Endothelial cell of umbilical vein (primary cell): Measurements from ENCODE around the gene NFIC. TPM values are rescaled to one million over a fixed set of nuclear protein-coding genes. Genes with fewer than 3 reads are reported as not detected.

Source experiments
- BruUV-seq: library from RNA; stranded (reverse); fragments of 400-500 nt; replicated peaks from 2 replicates; lab custom pipeline; 2021; lab: Mats Ljungman, UMichigan
- CTCF ChIA-PET: fragments of 300-600, 350-600 bp; sonication (Branson Sonifier 250); formaldehyde crosslinking; loops from one replicate; lab custom pipeline; 2021; ENCODE audit warnings: antibody characterized with exemption, inconsistent platforms; lab: Charles Lee
- POLR2A ChIA-PET: fragments of 300-600, 350-600 bp; sonication (Branson Sonifier 250); formaldehyde crosslinking; loops from one replicate; lab custom pipeline; 2021; ENCODE audit warnings: antibody characterized with exemption, inconsistent platforms; lab: Charles Lee
- DNase-seq: peaks from one replicate; pipeline ENCODE4 v3.0.0-alpha.2; 2011; ENCODE audit warnings: low read depth, low spot score
- FAIRE-seq: peaks from 2 replicates; lab custom pipeline; 2011; peaks lifted over from hg19 to GRCh38; lab: Jason Lieb, UNC
- H2AFZ ChIP-seq: 2 replicates; pipeline ENCODE4 v1.6.0; 2012; ENCODE audit warnings: low read depth, low read length, control low read depth, inconsistent platforms
- H3K27ac ChIP-seq: 2 replicates; pipeline ENCODE4 v1.5.1; 2011; ENCODE audit warnings: low read depth, mild to moderate bottlenecking, control low read depth, low read length, moderate library complexity; ENCODE audit not compliant: insufficient read depth
- H3K27me3 ChIP-seq, 2 experiments: 2 replicates each; pipeline versions ENCODE4 v1.6.0 to v1.6.1; 2011; ENCODE audit warnings: low read length in 2 of 2, mixed read lengths in 1 of 2; ENCODE audit not compliant: control insufficient read depth in 2 of 2, insufficient read depth in 2 of 2
- H3K36me3 ChIP-seq, 2 experiments: 2 replicates in 1 of 2; 3 replicates in 1 of 2; pipeline ENCODE4 v1.5.1; 2011; ENCODE audit warnings: low read length in 2 of 2, mild to moderate bottlenecking in 1 of 2, moderate library complexity in 1 of 2; ENCODE audit not compliant: control insufficient read depth in 2 of 2, insufficient read depth in 2 of 2; ENCODE audit errors: extremely low read depth in 1 of 2
- H3K4me1 ChIP-seq: 3 replicates; pipeline ENCODE4 v1.5.1; 2011; ENCODE audit warnings: mild to moderate bottlenecking, low read length; ENCODE audit not compliant: control insufficient read depth, insufficient read depth; ENCODE audit errors: extremely low read depth
- H3K4me2 ChIP-seq: 2 replicates; pipeline ENCODE4 v1.6.1; 2011; ENCODE audit warnings: low read length, control low read depth, mixed read lengths; ENCODE audit not compliant: insufficient read depth
- H3K4me3 ChIP-seq, 3 experiments: fragments of 200-600 bp in 1 of 3; sonication (generic), shearing (Covaris generic) in 1 of 3; replicated peaks in 1 of 3; 2 replicates each; pipeline ENCODE4 v1.5.1; 2011 to 2016; ENCODE audit warnings: control low read depth in 3 of 3, low read length in 3 of 3, mild to moderate bottlenecking in 2 of 3, inconsistent platforms in 1 of 3, low read depth in 1 of 3, moderate library complexity in 1 of 3; ENCODE audit not compliant: insufficient read depth in 1 of 3
- H3K79me2 ChIP-seq: 2 replicates; pipeline ENCODE4 v1.6.0; 2012; ENCODE audit warnings: low read length, inconsistent platforms; ENCODE audit not compliant: control insufficient read depth, insufficient read depth
- H3K9ac ChIP-seq: replicated peaks from 2 replicates; pipeline ENCODE3; 2011; ENCODE audit warnings: low read length, control low read depth; ENCODE audit not compliant: insufficient read depth; ENCODE audit errors: extremely low read depth
- H3K9me1 ChIP-seq: replicated peaks from 3 replicates; pipeline ENCODE4 v1.6.0; 2011; ENCODE audit warnings: mild to moderate bottlenecking, low read length; ENCODE audit not compliant: control insufficient read depth, insufficient read depth; ENCODE audit errors: extremely low read depth
- H3K9me3 ChIP-seq: replicated peaks from 2 replicates; pipeline ENCODE4 v1.5.1; 2012; ENCODE audit warnings: low read length, inconsistent platforms; ENCODE audit not compliant: control insufficient read depth, insufficient read depth
- H4K20me1 ChIP-seq: replicated peaks from 2 replicates; pipeline ENCODE3; 2011; ENCODE audit warnings: mild to moderate bottlenecking, low read length; ENCODE audit not compliant: control insufficient read depth, insufficient read depth; ENCODE audit errors: extremely low read depth
- CTCF ChIP-seq, 2 donors: IDR thresholded peaks; 1 replicate in 1 of 2; 2 replicates in 1 of 2; pipeline ENCODE4 v1.5.1; 2011; ENCODE audit warnings: low read length in 2 of 2, mild to moderate bottlenecking in 2 of 2, moderate library complexity in 2 of 2, control low read depth in 1 of 2, inconsistent platforms in 1 of 2, low read depth in 1 of 2; ENCODE audit not compliant: insufficient read depth in 1 of 2; ENCODE audit errors: extremely low read depth in 1 of 2
- EZH2 ChIP-seq: IDR thresholded peaks from 2 replicates; pipeline ENCODE4 v1.6.1; 2012; ENCODE audit warnings: borderline replicate concordance, low read depth, mild to moderate bottlenecking, moderate library complexity, low read length, inconsistent platforms; ENCODE audit not compliant: severe bottlenecking
- FOS ChIP-seq: IDR thresholded peaks from 2 replicates; pipeline ENCODE4 v1.6.1; 2011; ENCODE audit warnings: mild to moderate bottlenecking, low read length, moderate library complexity, borderline replicate concordance; ENCODE audit not compliant: insufficient read depth
- GATA2 ChIP-seq: IDR thresholded peaks from 2 replicates; pipeline ENCODE4 v1.7.0; 2011; ENCODE audit warnings: low read depth, mild to moderate bottlenecking, moderate library complexity, mixed read lengths, low read length; ENCODE audit not compliant: insufficient read length, insufficient read depth
- JUN ChIP-seq: IDR thresholded peaks from 2 replicates; pipeline ENCODE4 v1.6.1; 2011; ENCODE audit warnings: borderline replicate concordance, low read depth; ENCODE audit not compliant: insufficient read length, insufficient read depth
- MAX ChIP-seq: IDR thresholded peaks from 2 replicates; pipeline ENCODE4 v1.6.1; 2011; ENCODE audit not compliant: insufficient read depth, insufficient read length
- MYC ChIP-seq: IDR thresholded peaks from one replicate; pipeline ENCODE4 v1.6.1; 2011; ENCODE audit warnings: mild to moderate bottlenecking, low read depth, low read length
- POLR2A ChIP-seq: IDR thresholded peaks from 2 replicates; pipeline ENCODE4 v1.6.1; 2012; ENCODE audit warnings: low read depth, mild to moderate bottlenecking, control low read depth, low read length
- POLR2AphosphoS5 ChIP-seq: IDR thresholded peaks from 2 replicates; pipeline ENCODE4 v1.6.1; 2012; ENCODE audit warnings: low read depth, mild to moderate bottlenecking, control low read depth, low read length, moderate library complexity; ENCODE audit not compliant: insufficient read depth
- dilution Hi-C: fragments of 300-500 bp; cut with MboI; formaldehyde crosslinking; loops from one replicate; pipeline ENCODE4 v1.15.0; 2019; ENCODE audit warnings: low sequenced_read_pairs; ENCODE audit not compliant: extremely low pct_ligation_motif_present
- intact Hi-C: fragments of 100-400 bp; cut with micrococcal nuclease; formaldehyde crosslinking; loops from one replicate; pipeline ENCODE4 v1.10.0; 2022
- polyA plus RNA-seq, 4 experiments: library from polyadenylated mRNA; depleted of rRNA in 3 of 4; stranded (reverse) in 3 of 4; unstranded in 1 of 4; fragments of >200 nt; gene quantifications; 2 replicates each; pipeline versions ENCODE4 v1.2.1 to v1.2.3, GENCODE V29; 2011 to 2012; ENCODE audit warnings: missing spikeins in 1 of 4
- total RNA-seq: library from RNA; stranded (reverse); gene quantifications from 2 replicates; pipeline ENCODE4 v1.2.3, GENCODE V29; 2021

The NFIC gene
- total and polyA plus RNA-seq, 2 donors (not counting 3 experiments of a cell fraction or from before 2014, with no cell fraction given), result 11.4 to 133 TPM

DNA sequence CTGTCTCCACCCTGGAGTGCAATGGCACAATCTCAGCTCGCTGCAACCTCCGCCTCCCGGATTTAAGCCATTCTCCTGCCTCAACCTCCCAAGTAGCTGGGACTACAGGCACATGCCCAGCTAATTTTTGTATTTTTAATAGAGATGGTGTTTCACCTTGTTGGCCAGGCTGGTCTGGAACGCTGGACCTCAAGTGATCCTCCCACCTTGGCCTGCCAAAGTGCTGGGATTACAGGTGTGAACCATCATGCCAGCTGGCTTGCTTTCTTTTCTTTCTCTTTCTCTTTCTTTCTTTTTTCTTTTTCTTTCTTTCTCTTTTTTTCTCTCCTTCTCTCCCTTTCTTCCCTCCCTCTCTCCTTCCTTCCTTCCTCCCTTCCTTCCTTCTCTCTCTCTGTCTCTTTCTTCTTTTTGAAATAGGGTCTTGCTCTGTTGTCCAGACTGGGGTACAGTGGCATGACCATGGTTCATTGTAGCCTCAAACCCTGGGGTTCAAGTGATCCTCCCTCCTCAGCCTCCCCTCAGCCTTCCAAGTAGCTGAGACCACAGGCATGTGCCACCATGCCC is 33.3 kb upstream of the NFIC start:
- dilution Hi-C loops, result no loop called here
- H3K9me3 ChIP-seq, result peaks cover 2% of the 10 kb centered on the region
- H3K9me1 ChIP-seq, result no peaks in the 10 kb centered on the region
- FAIRE-seq (no peak), DNase-seq (no peak)
- no peaks in the 10 kb centered on the region for H3K79me2 ChIP-seq
- H3K4me3 ChIP-seq, result no peak overlapping the region
- BruUV-seq, result no TSS peak
- no peak overlapping the region for H3K9ac ChIP-seq
- no peaks in the 10 kb centered on the region for H3K27me3 ChIP-seq
- no peaks in the 10 kb centered on the region for H3K4me1 ChIP-seq
- no peak overlapping the region for H2AFZ ChIP-seq
- CTCF ChIA-PET, result interaction anchor here (1.5 kb wide), 1 partner anchor 96 kb away, joined by 6 read pairs; no protein-coding TSS in a partner anchor
- H4K20me1 ChIP-seq, result no peaks in the 10 kb centered on the region
- TF ChIP-seq CTCF (IDR thresholded peaks at IDR 0.05; ENCODE audit: extremely low read depth in 1 of 2, insufficient read depth in 1 of 2, low read depth in 1 of 2, low read length in 2 of 2) (no peak), MAX (no peak), MYC (no peak), GATA2 (no peak), POLR2A (no peak)
- no peak overlapping the region for H3K27ac ChIP-seq
- intact Hi-C loops, result no loop called here
- H3K4me2 ChIP-seq, result no peak overlapping the region
- POLR2A ChIA-PET, result no interaction called here
- H3K36me3 ChIP-seq, result no peaks in the 10 kb centered on the region

DNA sequence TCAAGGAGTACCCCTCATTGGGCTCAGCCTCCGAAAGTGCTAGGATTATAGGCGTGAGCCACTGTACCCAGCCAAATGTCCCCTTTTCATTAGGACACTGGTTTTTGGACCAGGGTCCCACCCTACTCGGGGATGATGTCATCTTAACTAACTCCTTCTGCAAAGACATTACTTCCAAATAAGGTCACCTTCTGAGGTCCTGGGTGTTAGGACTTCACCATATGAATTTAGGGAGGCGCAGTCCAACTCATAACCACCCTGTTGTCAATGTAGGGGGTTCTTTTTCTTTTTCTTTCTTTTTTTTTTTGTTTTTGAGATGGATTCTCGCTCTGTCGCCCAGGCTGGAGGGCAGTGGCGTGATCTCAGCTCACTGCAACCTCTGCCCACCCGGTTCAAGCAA is 32.7 kb upstream of the NFIC start:
- Histone ChIP-seq H4K20me1 (no peaks in the 10 kb centered on the region), H3K4me3 (no peak overlapping the region), H3K9ac (no peak overlapping the region), H3K4me2 (no peak overlapping the region), H3K79me2 (no peaks in the 10 kb centered on the region), H3K27me3 (no peaks in the 10 kb centered on the region), H3K9me1 (no peaks in the 10 kb centered on the region), H2AFZ (no peak overlapping the region), H3K4me1 (no peaks in the 10 kb centered on the region), H3K36me3 (no peaks in the 10 kb centered on the region), H3K27ac (no peak overlapping the region), H3K9me3 (peaks cover 2% of the 10 kb centered on the region)
- intact Hi-C loops, result no loop called here
- TF ChIP-seq GATA2 (no peak), MAX (no peak), POLR2AphosphoS5 (no peak), EZH2 (no peak), CTCF (IDR thresholded peaks at IDR 0.05; ENCODE audit: extremely low read depth in 1 of 2, insufficient read depth in 1 of 2, low read depth in 1 of 2, low read length in 2 of 2) (no peak), JUN (no peak), POLR2A (no peak), MYC (no peak), FOS (no peak)
- BruUV-seq, result no TSS peak
- dilution Hi-C loops, result no loop called here
- ChIA-PET CTCF (interaction anchor here (2.2 kb wide), 1 partner anchor 139 kb away, joined by 10 read pairs; no protein-coding TSS in a partner anchor), POLR2A (no interaction called here)
- FAIRE-seq, result no peak
- DNase-seq, result no peak
